A673 (cell line): ENCODE results near the gene ADAMTS2. TPM values are rescaled to one million over a fixed set of nuclear protein-coding genes. Genes with fewer than 3 reads are reported as not detected.

Source experiments
- BruUV-seq: library from RNA; stranded (reverse); fragments of 400-500 nt; replicated peaks from 2 replicates; lab custom pipeline; 2021; lab: Mats Ljungman, UMichigan
- CTCF ChIA-PET: fragments of 300-600 bp; sonication (Branson Sonifier 250); formaldehyde crosslinking; loops from one replicate; lab custom pipeline; 2022; ENCODE audit warnings: antibody characterized with exemption; lab: Charles Lee
- POLR2A ChIA-PET: fragments of 300-600 bp; sonication (Branson Sonifier 250); formaldehyde crosslinking; loops from one replicate; lab custom pipeline; 2022; ENCODE audit warnings: antibody characterized with exemption; ENCODE audit not compliant: low non-redundant PET; lab: Charles Lee
- DNase-seq: peaks from one replicate; pipeline ENCODE4 v3.0.0-alpha.2; 2015; ENCODE audit warnings: low spot score
- H3K27ac ChIP-seq: fragments of 200-600 bp; sonication (generic); 2 replicates; pipeline ENCODE4 v1.5.1; 2016; ENCODE audit warnings: mixed run types, low read depth, mild to moderate bottlenecking, mixed read lengths, antibody characterized with exemption, low read length; ENCODE audit not compliant: poor library complexity, severe bottlenecking
- H3K27me3 ChIP-seq: fragments of 200-600 bp; sonication (generic); replicated peaks from 2 replicates; pipeline ENCODE4 v1.6.1; 2017; ENCODE audit warnings: mixed run types, low read depth, mild to moderate bottlenecking, mixed read lengths, antibody characterized with exemption, low read length; ENCODE audit not compliant: insufficient read depth, poor library complexity
- H3K36me3 ChIP-seq: fragments of 200-600 bp; sonication (generic); 2 replicates; pipeline ENCODE4 v1.6.1; 2016; ENCODE audit warnings: mixed run types, mild to moderate bottlenecking, mixed read lengths, antibody characterized with exemption, low read length; ENCODE audit not compliant: insufficient read depth, poor library complexity, severe bottlenecking
- H3K4me1 ChIP-seq: fragments of 200-600 bp; sonication (generic); 2 replicates; pipeline ENCODE4 v1.6.1; 2017; ENCODE audit warnings: mixed run types, mild to moderate bottlenecking, mixed read lengths, antibody characterized with exemption, low read length; ENCODE audit not compliant: insufficient read depth, poor library complexity, severe bottlenecking
- H3K4me3 ChIP-seq: fragments of 200-600 bp; sonication (generic); 2 replicates; pipeline ENCODE4 v1.5.1; 2016; ENCODE audit warnings: low read depth, mixed run types, mild to moderate bottlenecking, mixed read lengths, low read length; ENCODE audit not compliant: poor library complexity, severe bottlenecking
- H3K9me3 ChIP-seq: fragments of 200-600 bp; sonication (generic); 2 replicates; pipeline ENCODE4 v1.6.1; 2016; ENCODE audit warnings: mixed run types, low read depth, mild to moderate bottlenecking, mixed read lengths, antibody characterized with exemption, low read length; ENCODE audit not compliant: poor library complexity, severe bottlenecking
- EZH2 ChIP-seq: fragments of 200-600 bp; sonication (generic); IDR thresholded peaks from 2 replicates; pipeline ENCODE4 v1.6.1; 2017; ENCODE audit warnings: borderline replicate concordance, low read depth, mild to moderate bottlenecking, mixed read lengths, antibody characterized with exemption, low read length; ENCODE audit not compliant: poor library complexity, severe bottlenecking
- intact Hi-C: fragments of 100-400 bp; cut with micrococcal nuclease; formaldehyde crosslinking; loops from one replicate; pipeline ENCODE4 v1.10.0; 2022; ENCODE audit not compliant: unreplicated experiment
- total RNA-seq: library from RNA; stranded (reverse); gene quantifications from 2 replicates; pipeline ENCODE4 v1.2.3, GENCODE V29; 2021
- TF ChIP-seq, protein P1 (sequence below): fragments of 300-800, 200-600 bp; sonication (generic); conservative IDR thresholded peaks from 2 replicates; pipeline ENCODE4 v1.5.1; 2017; ENCODE audit warnings: low read depth, mild to moderate bottlenecking, antibody characterized with exemption, low read length, moderate library complexity, mixed read lengths

The ADAMTS2 gene
- total RNA-seq, 1 experiment from 2014 or later = 0.39 TPM

DNA sequence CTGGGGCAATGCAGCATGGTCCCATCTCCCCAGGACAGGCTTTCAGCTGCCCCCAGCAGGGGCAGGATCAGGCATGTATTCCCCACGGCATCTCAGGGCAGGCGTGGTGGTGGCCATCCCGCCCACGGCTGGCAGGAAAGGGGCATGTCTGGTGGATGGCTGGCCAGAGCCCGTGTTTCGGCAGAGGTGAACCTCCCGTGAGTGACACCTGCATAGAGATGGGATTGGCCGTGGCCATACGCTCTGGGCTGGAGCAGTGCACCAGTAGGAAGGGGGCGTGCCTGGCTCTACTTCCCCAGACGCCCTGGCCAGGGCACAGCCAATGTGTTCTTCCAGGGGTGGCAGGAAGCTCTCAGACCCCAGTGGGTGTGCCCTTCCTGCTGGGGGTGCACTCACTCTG is 146.0 kb downstream of the ADAMTS2 start:
- no peaks in the 10 kb centered on the region for H3K4me1 ChIP-seq
- no peak for TF ChIP-seq EZH2
- TF ChIP-seq, protein P1, sequence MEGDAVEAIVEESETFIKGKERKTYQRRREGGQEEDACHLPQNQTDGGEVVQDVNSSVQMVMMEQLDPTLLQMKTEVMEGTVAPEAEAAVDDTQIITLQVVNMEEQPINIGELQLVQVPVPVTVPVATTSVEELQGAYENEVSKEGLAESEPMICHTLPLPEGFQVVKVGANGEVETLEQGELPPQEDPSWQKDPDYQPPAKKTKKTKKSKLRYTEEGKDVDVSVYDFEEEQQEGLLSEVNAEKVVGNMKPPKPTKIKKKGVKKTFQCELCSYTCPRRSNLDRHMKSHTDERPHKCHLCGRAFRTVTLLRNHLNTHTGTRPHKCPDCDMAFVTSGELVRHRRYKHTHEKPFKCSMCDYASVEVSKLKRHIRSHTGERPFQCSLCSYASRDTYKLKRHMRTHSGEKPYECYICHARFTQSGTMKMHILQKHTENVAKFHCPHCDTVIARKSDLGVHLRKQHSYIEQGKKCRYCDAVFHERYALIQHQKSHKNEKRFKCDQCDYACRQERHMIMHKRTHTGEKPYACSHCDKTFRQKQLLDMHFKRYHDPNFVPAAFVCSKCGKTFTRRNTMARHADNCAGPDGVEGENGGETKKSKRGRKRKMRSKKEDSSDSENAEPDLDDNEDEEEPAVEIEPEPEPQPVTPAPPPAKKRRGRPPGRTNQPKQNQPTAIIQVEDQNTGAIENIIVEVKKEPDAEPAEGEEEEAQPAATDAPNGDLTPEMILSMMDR = no peak
- intact Hi-C loops = no loop called here
- DNase-seq = no peak
- no peaks in the 10 kb centered on the region for H3K36me3 ChIP-seq
- no peak overlapping the region for H3K27ac ChIP-seq
- ChIA-PET CTCF (no interaction called here), POLR2A (no interaction called here)
- H3K4me3 ChIP-seq = no peak overlapping the region
- no peaks in the 10 kb centered on the region for H3K27me3 ChIP-seq
- H3K9me3 ChIP-seq = no peaks in the 10 kb centered on the region
- BruUV-seq = no TSS peak

DNA sequence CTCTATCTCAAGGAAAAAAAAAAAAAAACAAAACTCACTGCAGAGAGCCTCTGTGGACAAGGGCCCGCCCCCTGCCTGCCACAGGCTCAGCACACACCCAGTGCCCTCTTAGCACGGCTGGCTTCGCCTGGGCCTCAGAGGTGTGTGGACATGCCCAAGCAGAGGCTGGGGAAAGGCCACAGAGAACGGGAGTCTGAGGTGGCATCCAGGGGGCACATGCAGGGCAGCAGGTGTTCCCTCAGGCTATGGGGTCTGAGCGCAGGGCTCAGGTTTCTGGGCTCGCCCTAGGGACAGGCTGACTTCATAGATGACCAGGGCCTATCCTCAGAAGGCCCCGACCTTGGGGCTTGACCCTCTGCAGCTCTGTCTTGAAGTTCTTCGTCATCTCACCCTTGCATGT is 146.4 kb downstream of the ADAMTS2 start:
- H3K9me3 ChIP-seq = no peaks in the 10 kb centered on the region
- DNase-seq = no peak
- POLR2A ChIA-PET = no interaction called here
- TF ChIP-seq, protein P1 = no peak
- TF ChIP-seq EZH2 = no peak
- no peak overlapping the region for H3K27ac ChIP-seq
- CTCF ChIA-PET = no interaction called here
- no peaks in the 10 kb centered on the region for H3K4me1 ChIP-seq
- H3K4me3 ChIP-seq = no peak overlapping the region
- no peaks in the 10 kb centered on the region for H3K27me3 ChIP-seq
- intact Hi-C loops = no loop called here
- BruUV-seq = no TSS peak
- H3K36me3 ChIP-seq = no peaks in the 10 kb centered on the region

DNA sequence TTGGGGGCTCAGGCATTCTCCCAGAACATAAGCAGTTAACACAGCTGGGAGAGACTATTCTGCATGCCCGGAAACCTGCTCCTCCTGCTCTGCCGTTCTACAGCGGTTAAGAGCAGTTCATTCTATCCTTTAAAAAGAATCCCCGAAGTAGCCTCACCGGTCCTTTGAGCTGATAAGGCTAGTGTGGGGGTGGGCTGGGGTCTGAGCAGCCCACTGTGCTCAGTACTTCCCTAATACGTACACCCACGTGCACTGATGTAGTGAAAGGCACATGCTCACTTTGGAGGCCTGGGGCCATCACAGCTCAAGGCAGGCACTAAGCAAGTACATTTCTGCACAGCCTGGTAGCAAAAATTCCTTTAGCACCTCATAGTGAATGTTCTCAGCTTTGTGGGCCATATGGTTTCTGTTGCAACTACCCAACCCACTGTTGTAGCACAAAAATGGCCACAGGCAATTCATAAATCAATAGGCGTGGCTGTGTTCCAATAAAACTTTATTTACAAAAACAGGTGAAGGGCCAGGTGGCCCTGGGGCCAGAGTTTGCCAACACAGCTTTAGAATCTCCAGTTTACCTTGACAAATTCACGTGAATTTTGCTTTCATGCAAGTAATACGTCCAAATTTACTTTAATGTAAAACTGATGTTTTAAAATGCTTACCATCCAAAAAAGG is 148.7 kb downstream of the ADAMTS2 start:
- intact Hi-C loops = no loop called here
- CTCF ChIA-PET = no interaction called here
- no peak for TF ChIP-seq EZH2
- TF ChIP-seq, protein P1 = no peak
- H3K4me1 ChIP-seq = no peaks in the 10 kb centered on the region
- H3K27ac ChIP-seq = no peak overlapping the region
- no TSS peak for BruUV-seq
- H3K27me3 ChIP-seq = no peaks in the 10 kb centered on the region
- DNase-seq = no peak
- H3K4me3 ChIP-seq = no peak overlapping the region
- POLR2A ChIA-PET = no interaction called here
- H3K9me3 ChIP-seq = no peaks in the 10 kb centered on the region
- no peaks in the 10 kb centered on the region for H3K36me3 ChIP-seq
